HL-60 (cell line): ENCODE measurements around the gene NFAT5.

Source experiments
- DNase-seq, 2 experiments: peaks; one replicate each; pipeline ENCODE4 v3.0.0-alpha.2; 2010 to 2020; ENCODE audit warnings: low read depth in 1 of 2, low spot score in 1 of 2
- H3K27ac ChIP-seq: fragments of 250-450 bp; sonication (Bioruptor Pico); replicated peaks from 2 replicates; pipeline ENCODE4 v1.5.1; 2020; ENCODE audit warnings: mild to moderate bottlenecking, moderate library complexity
- H3K27me3 ChIP-seq: fragments of 250-450 bp; sonication (Bioruptor Pico); 2 replicates; pipeline ENCODE4 v1.5.1; 2021; ENCODE audit warnings: mild to moderate bottlenecking, moderate library complexity; ENCODE audit not compliant: insufficient read depth, poor library complexity, severe bottlenecking
- H3K4me3 ChIP-seq: replicated peaks from 2 replicates; pipeline ENCODE4 v1.5.1; 2011; ENCODE audit warnings: mild to moderate bottlenecking, control low read depth, low read length; ENCODE audit not compliant: insufficient read depth
- GABPA ChIP-seq: IDR thresholded peaks from 2 replicates; pipeline ENCODE4 v1.6.1; 2012; ENCODE audit warnings: low read depth
- POLR2AphosphoS5 ChIP-seq: IDR thresholded peaks from 2 replicates; pipeline ENCODE4 v1.6.1; 2012; ENCODE audit warnings: low read depth
- SPI1 ChIP-seq: IDR thresholded peaks from 2 replicates; pipeline ENCODE4 v1.6.1; 2012; ENCODE audit warnings: low read depth, mild to moderate bottlenecking, borderline replicate concordance
- TF ChIP-seq, protein P1 (sequence below): IDR thresholded peaks from one replicate; pipeline ENCODE4 v1.5.1; 2011; ENCODE audit warnings: low read length, control low read depth, inconsistent platforms; ENCODE audit not compliant: insufficient read depth
- TF ChIP-seq, protein P2 (sequence below): IDR thresholded peaks from 2 replicates; pipeline ENCODE4 v1.6.1; 2012; ENCODE audit warnings: low read depth; ENCODE audit not compliant: insufficient replicate concordance

The NFAT5 gene

GRCh38 chr16:69709456-69710084 is 143.8 kb downstream of the NFAT5 start:
- Histone ChIP-seq H3K27ac (no peak overlapping the region), H3K4me3 (no peak overlapping the region), H3K27me3 (no peaks in the 10 kb centered on the region)
- no peak for TF ChIP-seq GABPA
- TF ChIP-seq, protein P1, sequence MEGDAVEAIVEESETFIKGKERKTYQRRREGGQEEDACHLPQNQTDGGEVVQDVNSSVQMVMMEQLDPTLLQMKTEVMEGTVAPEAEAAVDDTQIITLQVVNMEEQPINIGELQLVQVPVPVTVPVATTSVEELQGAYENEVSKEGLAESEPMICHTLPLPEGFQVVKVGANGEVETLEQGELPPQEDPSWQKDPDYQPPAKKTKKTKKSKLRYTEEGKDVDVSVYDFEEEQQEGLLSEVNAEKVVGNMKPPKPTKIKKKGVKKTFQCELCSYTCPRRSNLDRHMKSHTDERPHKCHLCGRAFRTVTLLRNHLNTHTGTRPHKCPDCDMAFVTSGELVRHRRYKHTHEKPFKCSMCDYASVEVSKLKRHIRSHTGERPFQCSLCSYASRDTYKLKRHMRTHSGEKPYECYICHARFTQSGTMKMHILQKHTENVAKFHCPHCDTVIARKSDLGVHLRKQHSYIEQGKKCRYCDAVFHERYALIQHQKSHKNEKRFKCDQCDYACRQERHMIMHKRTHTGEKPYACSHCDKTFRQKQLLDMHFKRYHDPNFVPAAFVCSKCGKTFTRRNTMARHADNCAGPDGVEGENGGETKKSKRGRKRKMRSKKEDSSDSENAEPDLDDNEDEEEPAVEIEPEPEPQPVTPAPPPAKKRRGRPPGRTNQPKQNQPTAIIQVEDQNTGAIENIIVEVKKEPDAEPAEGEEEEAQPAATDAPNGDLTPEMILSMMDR = no peak
- no peak for TF ChIP-seq POLR2AphosphoS5
- no peak for TF ChIP-seq SPI1
- TF ChIP-seq, protein P2, sequence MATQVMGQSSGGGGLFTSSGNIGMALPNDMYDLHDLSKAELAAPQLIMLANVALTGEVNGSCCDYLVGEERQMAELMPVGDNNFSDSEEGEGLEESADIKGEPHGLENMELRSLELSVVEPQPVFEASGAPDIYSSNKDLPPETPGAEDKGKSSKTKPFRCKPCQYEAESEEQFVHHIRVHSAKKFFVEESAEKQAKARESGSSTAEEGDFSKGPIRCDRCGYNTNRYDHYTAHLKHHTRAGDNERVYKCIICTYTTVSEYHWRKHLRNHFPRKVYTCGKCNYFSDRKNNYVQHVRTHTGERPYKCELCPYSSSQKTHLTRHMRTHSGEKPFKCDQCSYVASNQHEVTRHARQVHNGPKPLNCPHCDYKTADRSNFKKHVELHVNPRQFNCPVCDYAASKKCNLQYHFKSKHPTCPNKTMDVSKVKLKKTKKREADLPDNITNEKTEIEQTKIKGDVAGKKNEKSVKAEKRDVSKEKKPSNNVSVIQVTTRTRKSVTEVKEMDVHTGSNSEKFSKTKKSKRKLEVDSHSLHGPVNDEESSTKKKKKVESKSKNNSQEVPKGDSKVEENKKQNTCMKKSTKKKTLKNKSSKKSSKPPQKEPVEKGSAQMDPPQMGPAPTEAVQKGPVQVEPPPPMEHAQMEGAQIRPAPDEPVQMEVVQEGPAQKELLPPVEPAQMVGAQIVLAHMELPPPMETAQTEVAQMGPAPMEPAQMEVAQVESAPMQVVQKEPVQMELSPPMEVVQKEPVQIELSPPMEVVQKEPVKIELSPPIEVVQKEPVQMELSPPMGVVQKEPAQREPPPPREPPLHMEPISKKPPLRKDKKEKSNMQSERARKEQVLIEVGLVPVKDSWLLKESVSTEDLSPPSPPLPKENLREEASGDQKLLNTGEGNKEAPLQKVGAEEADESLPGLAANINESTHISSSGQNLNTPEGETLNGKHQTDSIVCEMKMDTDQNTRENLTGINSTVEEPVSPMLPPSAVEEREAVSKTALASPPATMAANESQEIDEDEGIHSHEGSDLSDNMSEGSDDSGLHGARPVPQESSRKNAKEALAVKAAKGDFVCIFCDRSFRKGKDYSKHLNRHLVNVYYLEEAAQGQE = no peak
- DNase-seq = peak; percentile 14 to 33

GRCh38 chr16:69711115-69711740 is 145.5 kb downstream of the NFAT5 start:
- no peak for TF ChIP-seq POLR2AphosphoS5
- TF ChIP-seq, protein P2 = no peak
- TF ChIP-seq, protein P1 = no peak
- TF ChIP-seq GABPA = no peak
- no peak for TF ChIP-seq SPI1
- no peak overlapping the region for H3K27ac ChIP-seq
- no peak for DNase-seq
- H3K4me3 ChIP-seq = no peak overlapping the region
- H3K27me3 ChIP-seq = no peaks in the 10 kb centered on the region

DNA sequence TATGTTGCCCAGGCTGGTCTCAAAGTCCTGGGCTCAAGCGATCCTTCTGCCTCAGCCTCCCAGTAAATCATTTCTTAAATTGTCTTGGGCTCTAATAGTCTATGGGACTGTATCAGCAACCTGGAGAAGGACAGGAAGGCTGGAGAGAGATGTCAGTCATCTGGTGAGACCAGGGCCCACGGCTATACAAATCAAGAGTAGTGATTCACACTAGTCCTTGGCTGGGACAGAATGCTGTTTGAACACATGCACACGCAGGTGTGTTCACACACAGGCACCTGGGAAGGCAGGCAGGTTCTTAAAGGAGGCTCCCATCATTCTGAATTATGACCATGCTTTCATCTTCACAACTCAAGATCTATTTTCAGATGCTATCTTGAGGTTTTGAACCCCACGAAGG is 146.5 kb downstream of the NFAT5 start:
- Histone ChIP-seq H3K27me3 (no peaks in the 10 kb centered on the region), H3K27ac (no peak overlapping the region), H3K4me3 (no peak overlapping the region)
- TF ChIP-seq POLR2AphosphoS5 (no peak), GABPA (no peak), SPI1 (no peak)
- TF ChIP-seq, protein P1 = no peak
- TF ChIP-seq, protein P2 = no peak
- DNase-seq = no peak
